Measurements from ENCODE around the gene TAF4.

TAF4 gene

GRCh38 chr20:61940976-61941720, 124.5 kb downstream of the TAF4 start:
- no peak for DNase-seq

GRCh38 chr20:61940491-61940890, 125.2 kb downstream of the TAF4 start:
- DNase-seq = no peak

- no peak for DNase-seq
Observed at GRCh38 chr20:61939691-61940360, 125.9 kb downstream of the TAF4 start.

GRCh38 chr20:61938839-61939690, 126.6 kb downstream of the TAF4 start:
- DNase-seq = no peak

GRCh38 chr20:61937963-61938838, 127.5 kb downstream of the TAF4 start:
- DNase-seq = no peak

GRCh38 chr20:61937146-61937962, 128.3 kb downstream of the TAF4 start:
- no peak for DNase-seq

- DNase-seq = no peak
Observed at GRCh38 chr20:61936701-61937131, 129.0 kb downstream of the TAF4 start.

GRCh38 chr20:61935926-61936700, 129.6 kb downstream of the TAF4 start:
- no peak for DNase-seq

- no peak for DNase-seq
Observed at GRCh38 chr20:61934716-61935530, 130.8 kb downstream of the TAF4 start.

- no peak for DNase-seq
Observed at GRCh38 chr20:61933951-61934715, 131.5 kb downstream of the TAF4 start.

- no peak for DNase-seq
Observed at GRCh38 chr20:61933481-61933950, 132.2 kb downstream of the TAF4 start.

GRCh38 chr20:61932711-61933480, 132.8 kb downstream of the TAF4 start:
- no peak for DNase-seq

GRCh38 chr20:61932199-61932592, 133.5 kb downstream of the TAF4 start:
- no peak for DNase-seq

- no peak for DNase-seq
Observed at GRCh38 chr20:61931476-61932198, 134.0 kb downstream of the TAF4 start.

GRCh38 chr20:61930776-61931475, 134.8 kb downstream of the TAF4 start:
- DNase-seq = no peak

GRCh38 chr20:61929971-61930666, 135.6 kb downstream of the TAF4 start:
- no peak for DNase-seq

Data from NCI-H82 (cell line).